Hepatocyte (in vitro differentiated cells): ENCODE measurements around the gene PCSK6. TPM values are rescaled to one million over a fixed set of nuclear protein-coding genes. Genes with fewer than 3 reads are reported as not detected.

Source experiments
- DNase-seq: peaks from one replicate; pipeline ENCODE4 v3.0.0-alpha.2; 2016; ENCODE audit warnings: low spot score
- H2AFZ ChIP-seq: fragments of 200-600 bp; sonication (generic); 2 replicates; pipeline ENCODE4 v1.6.0; 2016; ENCODE audit warnings: antibody characterized with exemption, mild to moderate bottlenecking
- H3K27ac ChIP-seq: fragments of 200-600 bp; sonication (generic); 2 replicates; pipeline ENCODE4 v1.5.1; 2016; ENCODE audit warnings: mild to moderate bottlenecking
- H3K27me3 ChIP-seq: fragments of 200-600 bp; sonication (generic); 2 replicates; pipeline ENCODE4 v1.6.1; 2016
- H3K36me3 ChIP-seq: fragments of 200-600 bp; sonication (generic); replicated peaks from 2 replicates; pipeline ENCODE4 v1.5.1; 2016; ENCODE audit warnings: low read depth; ENCODE audit not compliant: insufficient read depth
- H3K4me1 ChIP-seq: fragments of 200-600 bp; sonication (generic); 2 replicates; pipeline ENCODE4 v1.5.1; 2016; ENCODE audit warnings: mild to moderate bottlenecking, moderate library complexity; ENCODE audit not compliant: insufficient read depth
- H3K4me2 ChIP-seq: fragments of 200-600 bp; sonication (generic); 2 replicates; pipeline ENCODE4 v1.6.0; 2016
- H3K4me3 ChIP-seq: fragments of 200-600 bp; sonication (generic); 2 replicates; pipeline ENCODE4 v1.5.1; 2016; ENCODE audit warnings: mild to moderate bottlenecking
- H3K79me2 ChIP-seq: fragments of 200-600 bp; sonication (generic); 2 replicates; pipeline ENCODE4 v1.6.0; 2017; ENCODE audit warnings: mild to moderate bottlenecking
- H3K9me2 ChIP-seq: fragments of 200-600 bp; sonication (generic); replicated peaks from 2 replicates; pipeline ENCODE4 v1.6.0; 2017; ENCODE audit warnings: mild to moderate bottlenecking; ENCODE audit not compliant: insufficient read depth
- H3K9me3 ChIP-seq: fragments of 200-600 bp; sonication (generic); 2 replicates; pipeline ENCODE4 v1.5.1; 2016; ENCODE audit warnings: low read depth, mild to moderate bottlenecking
- H4K20me1 ChIP-seq: fragments of 200-600 bp; sonication (generic); 2 replicates; pipeline ENCODE4 v1.6.0; 2016; ENCODE audit warnings: mild to moderate bottlenecking; ENCODE audit not compliant: insufficient read depth, poor library complexity, severe bottlenecking
- CTCF ChIP-seq: fragments of 200-600 bp; sonication (generic); IDR thresholded peaks from 2 replicates; pipeline ENCODE4 v1.5.1; 2016; ENCODE audit warnings: antibody characterized with exemption, mild to moderate bottlenecking; ENCODE audit not compliant: poor library complexity
- EZH2 ChIP-seq: fragments of 200-600 bp; sonication (generic); IDR thresholded peaks from 2 replicates; pipeline ENCODE4 v1.6.1; 2016; ENCODE audit warnings: antibody characterized with exemption, mild to moderate bottlenecking, borderline replicate concordance
- EZH2phosphoT487 ChIP-seq: fragments of 200-600 bp; sonication (generic); IDR thresholded peaks from one replicate; pipeline ENCODE4 v1.6.1; 2018; ENCODE audit warnings: antibody characterized with exemption, mild to moderate bottlenecking, low read depth, moderate library complexity; ENCODE audit not compliant: unreplicated experiment, severe bottlenecking
- WGBS: methylation state at CpG from one replicate; pipeline ENCODE4 v1.1.6; 2016; ENCODE audit warnings: low lambda C conversion rate; ENCODE audit errors: missing lambda C conversion rate; 5-methylcytosine and 5-hydroxymethylcytosine counted together
- polyA plus RNA-seq: library from polyadenylated mRNA; unstranded; fragments of >200 nt; fragmentation: Nextera tagmentation; extraction: Ambion mirVana; gene quantifications from 2 replicates; pipeline ENCODE4 v1.2.1, GENCODE V29; 2016
- total RNA-seq: library from RNA; depleted of rRNA; stranded (reverse); fragments of >200 nt; gene quantifications from 2 replicates; pipeline ENCODE4 v1.2.3, GENCODE V29; 2014

PCSK6 gene
- total and polyA plus RNA-seq, 2 experiments from 2014 or later: 31.7 to 40.5 TPM

GRCh38 chr15:101306341-101307047 is 183.0 kb downstream of the PCSK6 start:
- H3K27me3 ChIP-seq: no peaks in the 10 kb centered on the region
- TF ChIP-seq EZH2 (no peak), EZH2phosphoT487 (no peak), CTCF (no peak)
- no peak overlapping the region for H3K4me3 ChIP-seq
- no peak overlapping the region for H3K27ac ChIP-seq
- no peaks in the 10 kb centered on the region for H3K4me1 ChIP-seq
- no peaks in the 10 kb centered on the region for H3K9me2 ChIP-seq
- no peak for DNase-seq
- no peaks in the 10 kb centered on the region for H3K79me2 ChIP-seq
- no peak overlapping the region for H2AFZ ChIP-seq
- WGBS: 84% methylated on average over 10 of the region's 10 CpGs
- no peaks in the 10 kb centered on the region for H3K36me3 ChIP-seq
- H3K4me2 ChIP-seq: no peak overlapping the region
- no peaks in the 10 kb centered on the region for H4K20me1 ChIP-seq
- no peaks in the 10 kb centered on the region for H3K9me3 ChIP-seq

GRCh38 chr15:101305820-101306255 is 183.7 kb downstream of the PCSK6 start:
- DNase-seq: no peak
- Histone ChIP-seq H3K4me3 (no peak overlapping the region), H3K79me2 (no peaks in the 10 kb centered on the region), H3K27me3 (no peaks in the 10 kb centered on the region), H3K36me3 (no peaks in the 10 kb centered on the region), H4K20me1 (no peaks in the 10 kb centered on the region), H3K4me2 (no peak overlapping the region), H3K4me1 (no peaks in the 10 kb centered on the region), H2AFZ (no peak overlapping the region), H3K9me2 (no peaks in the 10 kb centered on the region), H3K9me3 (no peaks in the 10 kb centered on the region), H3K27ac (no peak overlapping the region)
- TF ChIP-seq EZH2phosphoT487: no peak
- TF ChIP-seq CTCF: no peak
- TF ChIP-seq EZH2: no peak
- whole genome bisulfite sequencing: 82% methylated on average over 5 of the region's 8 CpGs

- Histone ChIP-seq H3K4me3 (no peak overlapping the region), H3K9me3 (no peaks in the 10 kb centered on the region), H3K79me2 (peaks cover under 1% of the 10 kb centered on the region), H3K9me2 (no peaks in the 10 kb centered on the region), H3K36me3 (no peaks in the 10 kb centered on the region), H2AFZ (no peak overlapping the region), H3K4me2 (no peak overlapping the region), H3K27me3 (no peaks in the 10 kb centered on the region), H3K27ac (no peak overlapping the region), H3K4me1 (no peaks in the 10 kb centered on the region), H4K20me1 (no peaks in the 10 kb centered on the region)
- TF ChIP-seq EZH2phosphoT487 (no peak), EZH2 (no peak), CTCF (no peak)
- 87% methylated on average over 4 of the region's 4 CpGs for WGBS
- no peak for DNase-seq
These were observed 186.1 kb downstream of the PCSK6 start for GRCh38 chr15:101303408-101303807.
